ENCODE data around the gene PADI4.

PADI4 gene

DNA sequence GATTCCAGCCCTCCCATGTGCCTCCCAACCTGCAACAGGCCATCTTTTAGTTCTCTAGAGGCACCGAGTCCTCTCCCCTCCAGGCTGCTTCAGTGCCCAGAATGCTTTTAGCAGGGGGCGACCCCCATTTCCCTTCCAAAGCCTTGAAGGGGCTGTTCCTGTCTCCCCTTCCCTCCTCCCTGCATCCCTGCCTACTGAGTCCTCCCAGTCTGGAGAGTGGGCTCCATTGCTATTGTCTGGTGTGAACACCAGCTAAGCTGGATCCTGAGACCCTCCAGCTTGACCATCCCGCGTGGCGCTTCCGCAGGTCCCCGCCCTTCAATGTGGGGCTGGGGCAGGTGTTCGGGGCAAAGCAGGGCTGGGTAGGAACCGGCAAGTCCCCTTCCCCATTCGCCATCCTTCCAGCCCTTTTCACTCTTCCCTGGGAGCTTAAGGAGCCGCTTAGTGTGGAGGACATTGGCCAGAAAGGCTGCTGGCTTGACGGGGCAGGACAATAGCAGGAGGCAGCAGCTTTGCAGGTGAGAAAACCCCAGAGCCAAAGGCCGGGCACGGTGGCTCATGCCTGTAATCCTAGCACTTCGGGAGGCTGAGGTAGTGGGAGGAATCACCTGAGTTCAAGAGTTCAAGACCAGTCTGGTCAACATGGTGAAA is 96.2 kb downstream of the PADI4 start:
- TF ChIP-seq, protein P1, sequence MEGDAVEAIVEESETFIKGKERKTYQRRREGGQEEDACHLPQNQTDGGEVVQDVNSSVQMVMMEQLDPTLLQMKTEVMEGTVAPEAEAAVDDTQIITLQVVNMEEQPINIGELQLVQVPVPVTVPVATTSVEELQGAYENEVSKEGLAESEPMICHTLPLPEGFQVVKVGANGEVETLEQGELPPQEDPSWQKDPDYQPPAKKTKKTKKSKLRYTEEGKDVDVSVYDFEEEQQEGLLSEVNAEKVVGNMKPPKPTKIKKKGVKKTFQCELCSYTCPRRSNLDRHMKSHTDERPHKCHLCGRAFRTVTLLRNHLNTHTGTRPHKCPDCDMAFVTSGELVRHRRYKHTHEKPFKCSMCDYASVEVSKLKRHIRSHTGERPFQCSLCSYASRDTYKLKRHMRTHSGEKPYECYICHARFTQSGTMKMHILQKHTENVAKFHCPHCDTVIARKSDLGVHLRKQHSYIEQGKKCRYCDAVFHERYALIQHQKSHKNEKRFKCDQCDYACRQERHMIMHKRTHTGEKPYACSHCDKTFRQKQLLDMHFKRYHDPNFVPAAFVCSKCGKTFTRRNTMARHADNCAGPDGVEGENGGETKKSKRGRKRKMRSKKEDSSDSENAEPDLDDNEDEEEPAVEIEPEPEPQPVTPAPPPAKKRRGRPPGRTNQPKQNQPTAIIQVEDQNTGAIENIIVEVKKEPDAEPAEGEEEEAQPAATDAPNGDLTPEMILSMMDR (IDR thresholded peaks at IDR 0.05), result no peak

DNA sequence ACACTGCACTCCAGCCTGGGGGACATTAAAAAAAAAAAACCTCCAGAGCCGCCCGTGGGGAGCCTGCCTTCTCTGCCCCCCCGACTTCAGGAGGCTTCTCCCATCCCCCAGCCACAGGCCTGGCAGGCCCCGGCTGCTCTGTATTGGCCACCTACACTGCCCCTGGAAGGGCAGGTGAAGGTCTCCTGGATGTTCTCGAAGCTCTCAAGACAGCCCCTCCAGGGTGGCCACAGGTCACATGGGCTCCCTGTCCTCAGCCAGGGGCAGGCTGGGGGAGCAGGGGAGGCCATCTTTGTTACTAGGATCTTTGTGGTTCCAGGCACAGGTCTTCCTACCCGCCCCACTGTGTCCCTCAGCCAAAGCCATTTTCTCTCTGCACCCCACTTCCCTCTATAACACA is 96.8 kb downstream of the PADI4 start:
- TF ChIP-seq, protein P1 (IDR thresholded peaks at IDR 0.05), result no peak

DNA sequence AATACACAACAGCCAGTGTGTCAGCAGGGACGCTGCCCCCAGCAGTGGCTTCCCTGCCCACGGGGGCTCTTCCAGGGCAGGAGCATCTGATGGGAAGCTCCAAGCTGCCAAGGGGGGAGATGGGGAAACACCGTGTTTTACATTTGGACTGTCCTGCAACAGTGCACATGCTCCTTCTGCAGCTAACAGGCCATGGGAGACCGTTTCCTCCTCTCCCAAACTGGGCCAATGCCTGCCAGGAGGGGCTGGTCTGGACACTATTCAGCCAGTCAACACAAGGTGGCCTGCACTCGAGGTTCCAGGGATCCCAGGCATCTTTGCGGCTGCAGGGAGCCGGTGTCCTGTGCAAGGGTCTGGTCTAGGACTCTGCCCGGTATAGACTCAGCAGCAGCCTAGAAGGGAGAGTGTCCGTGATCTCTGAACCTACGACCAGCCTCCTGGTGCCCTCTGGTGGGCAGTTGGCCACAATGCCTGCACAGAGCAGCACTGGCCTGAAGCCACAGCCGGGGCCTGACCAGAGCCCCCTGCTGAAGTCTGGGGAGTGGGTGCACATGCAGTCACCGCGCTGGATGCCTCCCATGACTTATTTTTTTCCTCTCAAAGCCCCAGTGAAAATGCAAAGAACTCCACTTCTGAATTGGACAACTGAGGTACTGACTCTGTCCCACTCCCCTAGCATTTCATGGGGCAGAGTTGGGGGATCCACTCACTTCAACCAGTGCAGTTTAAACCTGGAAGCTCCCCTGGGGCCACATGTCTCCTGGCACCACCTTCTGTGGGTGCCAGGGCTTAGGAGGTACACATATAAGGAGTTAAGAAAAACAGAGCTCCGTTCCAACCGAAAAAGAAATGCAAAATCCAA is 98.1 kb downstream of the PADI4 start:
- TF ChIP-seq, protein P1 (IDR thresholded peaks at IDR 0.05), result peak; percentile 63

DNA sequence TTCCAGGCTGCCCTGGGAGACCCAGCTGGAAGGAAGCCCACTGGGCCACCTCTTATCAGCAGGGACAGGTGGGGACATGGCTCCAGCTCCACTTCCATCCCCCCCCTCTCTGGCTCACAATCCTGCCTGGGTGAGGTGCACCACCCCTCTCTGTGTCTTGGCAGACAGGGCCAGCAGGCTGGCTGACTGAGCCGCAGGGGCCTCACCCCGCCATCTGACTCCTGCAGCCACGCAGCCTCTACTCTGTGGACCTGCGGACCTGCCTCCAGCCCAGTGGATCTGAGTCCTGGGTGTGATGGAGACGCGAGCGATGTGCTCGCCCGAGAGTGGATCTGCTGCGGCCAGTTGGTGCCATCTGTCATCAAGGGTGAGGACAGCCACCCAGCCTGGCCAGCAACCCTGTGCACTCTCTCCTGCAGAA is 101.4 kb downstream of the PADI4 start:
- TF ChIP-seq, protein P1 (IDR thresholded peaks at IDR 0.05), result no peak

DNA sequence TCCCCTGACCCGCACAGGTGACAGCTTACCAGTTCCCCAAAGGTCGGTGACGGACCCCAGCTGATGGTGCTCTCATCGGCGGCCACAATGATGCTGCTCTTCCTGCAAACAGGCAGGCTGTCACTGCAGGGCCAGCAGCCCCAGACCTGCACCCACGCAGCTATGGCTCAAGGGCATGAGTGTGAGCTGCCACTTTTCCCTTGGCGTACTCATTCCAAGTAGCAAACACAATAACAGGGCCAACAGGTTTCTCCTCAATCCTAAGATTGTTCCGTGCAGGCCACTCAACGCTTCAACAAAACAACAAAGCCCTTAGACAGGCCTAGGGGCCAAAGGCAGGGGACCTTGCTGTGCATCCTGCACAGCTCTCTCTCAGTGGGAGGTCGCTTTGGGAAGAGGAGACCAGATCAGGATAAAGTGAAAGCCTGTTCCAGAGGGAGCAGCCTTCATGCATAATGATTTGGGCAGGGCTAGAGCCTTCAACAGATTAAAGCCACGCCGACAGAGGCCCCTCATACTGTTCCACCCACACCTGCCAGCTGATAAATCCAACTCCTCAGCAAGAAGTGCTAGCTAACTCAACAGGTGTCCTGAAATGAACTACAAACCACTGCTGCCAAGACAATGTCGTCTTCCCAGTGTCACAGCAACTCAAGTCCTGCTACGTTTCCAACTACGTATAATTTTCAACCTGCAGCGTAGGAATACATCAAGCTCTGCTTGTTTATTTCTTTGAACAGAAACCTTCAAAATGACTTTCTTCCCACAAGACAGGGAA is 104.3 kb downstream of the PADI4 start:
- TF ChIP-seq, protein P1 (IDR thresholded peaks at IDR 0.05), result no peak
